Measurements from ENCODE around the gene ZNF385D.

The ZNF385D gene

DNA sequence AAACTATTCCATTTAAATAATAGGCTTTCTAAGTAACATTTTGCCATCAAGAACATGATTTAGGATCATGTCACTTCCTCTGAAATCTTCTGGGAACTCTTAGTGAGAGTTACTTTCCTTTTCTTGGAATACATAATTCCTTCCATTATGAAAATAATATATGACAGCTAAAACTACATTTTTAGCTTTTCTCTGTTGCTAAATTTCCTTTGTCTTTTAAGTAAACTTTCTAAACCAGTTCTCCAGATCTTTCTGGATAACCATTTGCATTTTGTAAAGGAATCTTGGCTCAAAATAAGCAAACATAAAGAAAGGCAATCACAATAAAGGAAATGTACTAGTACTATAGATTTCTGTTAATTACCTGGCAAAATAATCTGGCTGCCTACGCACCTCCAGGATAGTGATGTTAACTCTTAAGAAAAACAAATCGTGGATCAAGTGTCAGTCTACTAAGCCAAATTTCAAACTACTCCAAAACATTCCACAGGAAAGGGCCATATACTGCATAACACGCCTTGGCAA, 165.7 kb downstream of the ZNF385D start:
- DNase-seq: no peak

DNA sequence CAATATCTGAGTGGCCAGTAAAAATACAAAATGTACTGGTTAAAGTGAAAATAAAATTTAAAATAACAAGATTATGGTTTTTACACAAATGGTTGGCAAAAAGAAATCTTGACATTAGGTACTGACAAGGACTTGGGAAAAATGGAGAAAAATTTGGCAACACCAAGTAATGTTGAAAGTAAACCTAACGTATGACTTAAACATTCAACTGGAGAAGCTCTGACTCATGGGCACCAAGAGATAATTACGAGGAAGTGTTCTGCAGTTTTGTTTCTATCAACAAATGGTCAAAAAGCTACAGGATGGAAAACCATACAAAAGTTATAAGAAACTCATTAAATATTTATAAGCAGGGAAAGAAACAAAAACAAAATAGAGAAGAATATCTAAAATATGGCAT, 177.7 kb downstream of the ZNF385D start:
- no peak for DNase-seq

DNA sequence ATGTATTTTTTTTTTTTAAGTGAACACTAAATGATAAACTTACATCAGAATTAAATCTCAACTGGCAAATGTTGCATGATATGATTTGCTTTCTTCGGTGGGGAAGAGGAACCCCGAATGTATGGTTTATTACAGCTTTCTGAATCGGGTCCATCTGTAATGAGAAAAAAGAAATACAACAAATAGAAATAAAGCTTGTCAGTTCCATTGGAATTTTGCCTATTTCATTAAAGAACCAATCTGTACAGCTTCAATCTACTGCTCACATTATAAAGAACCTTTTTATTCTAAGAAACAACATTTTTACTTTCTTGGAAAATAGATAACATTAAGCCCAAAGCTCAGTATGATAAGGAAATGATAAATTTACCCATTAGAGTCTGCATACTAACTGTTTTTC, 186.5 kb downstream of the ZNF385D start:
- no peak for DNase-seq

DNA sequence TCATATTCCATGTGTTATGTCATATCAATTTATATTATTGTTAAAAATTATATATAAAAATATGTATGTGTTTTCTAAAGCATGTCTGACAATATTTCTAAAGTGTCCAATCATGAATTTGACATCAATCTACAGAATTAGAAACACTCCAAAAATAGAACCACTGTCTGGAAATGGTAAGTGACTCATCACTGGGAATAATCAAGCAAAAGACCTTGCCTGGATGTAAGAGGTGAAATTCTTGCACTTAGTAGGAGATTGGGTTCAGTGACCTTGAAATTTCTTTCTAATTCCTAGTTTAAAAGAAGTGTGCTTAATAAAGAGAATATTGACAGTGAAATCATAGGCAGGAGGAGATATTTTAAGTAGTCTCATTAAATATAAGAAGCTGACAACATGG, 188.8 kb downstream of the ZNF385D start:
- DNase-seq: no peak

DNA sequence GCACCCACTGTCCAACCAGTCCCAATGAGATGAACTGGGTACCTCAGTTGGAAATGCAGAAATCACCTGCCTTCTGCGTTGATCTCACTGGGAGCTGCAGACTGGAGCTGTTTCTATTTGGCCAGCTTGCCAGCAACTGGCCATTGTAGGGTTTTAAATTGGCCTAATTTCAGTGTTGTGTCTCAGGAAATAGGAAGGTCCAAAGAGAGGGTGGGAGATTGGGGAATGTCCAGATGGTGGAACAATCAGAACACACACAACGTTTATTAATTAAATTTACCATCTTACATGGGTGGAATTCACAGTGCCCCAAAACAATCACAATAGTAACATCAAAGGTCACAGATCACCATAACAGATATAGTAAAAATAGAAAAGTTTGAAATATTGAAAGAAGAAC, 189.5 kb downstream of the ZNF385D start:
- no peak for DNase-seq

DNA sequence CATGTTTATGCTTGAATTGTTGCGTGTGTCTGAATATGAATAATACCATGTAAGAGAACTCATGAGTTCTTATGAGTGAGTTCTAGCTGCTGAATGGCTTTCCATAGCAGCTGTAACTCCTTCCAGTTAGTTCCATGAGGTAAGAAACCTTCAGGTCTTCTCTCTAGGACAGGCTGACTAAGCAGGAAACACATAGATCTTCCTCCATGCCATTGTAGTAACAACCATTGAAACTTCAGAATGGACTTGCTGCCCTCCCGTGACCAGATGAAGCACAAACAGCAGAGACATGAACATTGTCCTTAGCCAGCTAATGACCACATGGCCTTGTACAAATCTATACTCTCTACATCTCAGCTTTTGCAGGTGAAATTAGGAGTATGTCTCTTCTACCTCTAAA, 200.0 kb downstream of the ZNF385D start:
- DNase-seq: no peak

DNA sequence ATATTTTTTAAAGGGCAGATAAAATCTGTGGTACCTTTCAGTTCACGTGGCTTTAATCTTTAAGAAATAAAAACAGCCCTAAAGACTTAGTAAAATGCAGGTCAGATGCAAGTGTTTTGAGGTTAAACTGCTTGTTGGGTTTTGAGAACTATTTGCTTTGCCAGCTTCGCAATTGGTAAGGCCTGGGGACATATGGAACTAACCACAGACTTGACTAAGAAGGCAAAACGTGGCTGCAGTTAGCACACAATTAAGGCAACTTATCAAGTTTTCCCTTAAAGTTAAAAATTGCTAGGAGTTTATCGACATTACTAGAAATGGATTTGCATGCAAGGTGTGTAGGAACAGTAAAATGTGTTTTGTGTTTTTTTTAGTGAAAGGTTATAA, 206.9 kb downstream of the ZNF385D start:
- DNase-seq: no peak

DNA sequence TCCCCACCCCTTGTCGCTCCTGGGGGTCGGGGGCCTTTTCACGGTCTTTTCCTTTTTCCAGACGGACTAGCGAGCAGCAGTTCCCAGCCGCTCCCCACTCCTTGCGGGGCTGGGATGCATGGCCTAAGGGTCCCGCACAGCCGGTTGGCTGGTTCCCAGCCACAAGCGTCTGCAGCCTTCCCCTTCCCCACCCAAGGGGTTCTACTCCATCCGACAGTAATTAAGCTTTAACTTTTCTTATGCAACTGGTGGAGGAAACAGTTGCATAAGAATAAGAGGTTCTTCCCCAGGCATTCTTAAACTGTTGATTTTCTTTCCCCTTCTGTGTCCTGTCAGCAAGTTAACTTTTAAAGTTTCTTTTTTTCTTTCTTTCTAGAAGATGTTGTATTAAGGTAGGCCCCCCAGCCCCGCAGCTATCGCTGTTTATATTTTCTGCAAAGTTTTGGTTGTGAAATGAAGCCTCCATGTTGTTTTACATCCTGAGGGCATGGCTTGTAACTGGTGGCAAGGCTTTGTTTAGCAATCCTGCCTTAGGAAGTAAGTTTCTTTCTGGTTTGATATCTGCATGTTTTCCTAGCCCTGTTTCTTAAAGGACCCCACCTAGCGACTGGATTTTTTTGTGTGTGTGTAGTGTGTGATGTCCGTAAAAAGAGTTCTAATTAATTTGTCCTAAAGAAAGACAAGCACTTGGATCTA, 207.5 kb downstream of the ZNF385D start:
- DNase-seq: no peak

DNA sequence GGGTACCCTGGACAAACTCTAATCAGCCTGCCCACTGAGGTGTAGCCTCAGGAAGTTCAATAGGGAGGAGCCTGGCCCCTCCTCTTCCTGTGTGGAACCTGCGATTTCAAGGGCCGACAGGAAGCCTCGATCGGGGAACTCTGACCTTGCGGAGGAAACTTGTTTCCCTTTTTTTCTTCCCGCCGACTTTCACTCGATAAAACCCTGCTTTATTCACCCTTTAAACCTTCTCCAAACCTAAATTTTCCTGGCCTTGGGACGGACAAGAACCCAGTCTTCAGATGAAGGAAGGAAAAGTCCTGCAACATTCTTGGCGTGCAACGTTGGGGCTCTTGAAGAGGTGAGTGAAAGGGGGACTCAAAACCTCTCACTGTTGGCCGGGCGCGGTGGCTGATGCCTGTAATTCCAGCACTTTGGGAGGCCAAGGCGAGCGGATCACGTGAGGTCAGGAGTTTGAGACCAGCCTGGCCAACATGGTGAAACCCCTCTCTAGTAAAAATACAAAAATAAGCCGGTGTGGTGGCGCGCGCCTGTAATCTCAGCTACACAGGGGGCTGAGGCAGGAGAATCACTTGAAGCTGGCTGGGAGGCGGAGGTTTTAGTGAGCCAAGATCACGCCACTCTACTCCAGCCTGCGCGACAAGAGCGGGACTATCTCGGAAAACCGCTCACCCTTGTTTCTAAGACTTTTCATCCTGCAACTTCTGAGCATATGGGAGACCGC, 208.2 kb downstream of the ZNF385D start:
- no peak for DNase-seq

DNA sequence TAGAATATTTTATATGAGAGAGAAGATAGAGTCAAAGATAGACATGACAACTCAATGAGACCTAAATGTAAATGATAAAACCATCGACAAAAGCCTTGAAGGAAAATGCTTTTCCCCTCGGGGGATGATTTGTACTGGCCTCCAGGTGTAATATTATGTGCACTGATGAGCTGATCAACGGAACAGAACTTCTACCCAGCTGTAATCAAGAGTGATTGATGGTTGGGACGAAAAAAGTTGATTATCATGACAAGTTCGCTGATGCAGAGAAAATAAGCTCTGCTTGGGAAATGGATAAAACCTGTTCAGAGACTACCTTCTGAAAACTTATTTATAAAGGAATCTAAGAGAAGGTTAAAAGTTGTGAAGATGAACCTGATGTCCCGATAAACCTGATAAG, 210.7 kb downstream of the ZNF385D start:
- DNase-seq: no peak

DNA sequence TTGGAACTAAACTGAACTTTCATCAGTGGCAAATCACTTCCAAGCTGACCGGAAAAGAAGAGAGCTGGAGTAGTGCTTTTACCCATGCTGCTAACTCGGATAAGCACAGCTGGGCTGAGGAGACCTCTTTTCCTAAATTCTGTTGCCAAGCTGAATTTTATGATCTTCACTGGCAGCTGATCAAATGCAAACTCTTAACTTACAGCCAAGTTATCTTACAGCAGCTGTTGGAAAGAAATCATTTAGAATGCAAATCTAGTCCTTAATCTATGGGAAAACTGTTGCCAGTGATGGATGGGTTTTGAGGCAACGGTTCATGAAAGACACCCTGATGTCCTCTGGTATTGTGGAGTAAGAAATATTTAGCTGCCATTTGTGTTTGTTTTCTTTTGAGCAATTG, 216.5 kb downstream of the ZNF385D start:
- no peak for DNase-seq

DNA sequence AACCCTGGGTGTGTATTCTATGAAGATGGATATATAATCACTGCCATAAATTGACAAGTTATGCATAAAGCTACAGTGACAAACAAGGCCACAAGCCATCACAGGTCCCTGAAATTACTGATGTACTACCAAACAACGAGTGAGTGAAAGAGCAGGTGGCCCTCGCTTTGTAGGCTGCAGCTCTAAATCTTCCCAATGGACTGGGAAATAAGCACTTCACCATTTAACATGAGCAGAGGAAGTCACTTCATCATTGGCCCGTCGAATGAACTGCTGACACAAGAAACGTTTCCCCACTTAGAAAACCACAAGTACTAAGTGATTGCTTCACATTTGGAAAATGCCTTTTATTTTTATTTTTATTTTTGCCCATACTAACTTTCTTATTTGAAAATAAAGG, 218.0 kb downstream of the ZNF385D start:
- DNase-seq: no peak

DNA sequence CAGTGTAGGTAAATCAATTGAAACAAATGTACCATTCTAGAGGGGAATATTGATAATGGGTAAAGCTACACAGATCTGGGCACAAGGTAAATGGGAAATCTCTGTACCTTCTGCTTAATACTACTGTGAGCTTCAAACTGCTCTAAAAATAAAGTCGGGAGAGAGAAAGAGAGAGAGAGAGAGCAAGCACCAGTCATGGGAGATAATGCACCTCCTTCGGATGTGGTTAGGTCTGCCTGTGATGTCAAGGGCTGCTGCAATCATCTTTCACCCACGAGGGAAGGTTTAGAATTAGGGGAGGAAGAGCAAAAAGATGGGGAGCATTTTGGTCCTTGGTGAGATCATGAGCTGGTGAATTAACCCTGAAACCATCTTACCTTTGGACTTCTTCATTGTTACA, 219.1 kb downstream of the ZNF385D start:
- no peak for DNase-seq

DNA sequence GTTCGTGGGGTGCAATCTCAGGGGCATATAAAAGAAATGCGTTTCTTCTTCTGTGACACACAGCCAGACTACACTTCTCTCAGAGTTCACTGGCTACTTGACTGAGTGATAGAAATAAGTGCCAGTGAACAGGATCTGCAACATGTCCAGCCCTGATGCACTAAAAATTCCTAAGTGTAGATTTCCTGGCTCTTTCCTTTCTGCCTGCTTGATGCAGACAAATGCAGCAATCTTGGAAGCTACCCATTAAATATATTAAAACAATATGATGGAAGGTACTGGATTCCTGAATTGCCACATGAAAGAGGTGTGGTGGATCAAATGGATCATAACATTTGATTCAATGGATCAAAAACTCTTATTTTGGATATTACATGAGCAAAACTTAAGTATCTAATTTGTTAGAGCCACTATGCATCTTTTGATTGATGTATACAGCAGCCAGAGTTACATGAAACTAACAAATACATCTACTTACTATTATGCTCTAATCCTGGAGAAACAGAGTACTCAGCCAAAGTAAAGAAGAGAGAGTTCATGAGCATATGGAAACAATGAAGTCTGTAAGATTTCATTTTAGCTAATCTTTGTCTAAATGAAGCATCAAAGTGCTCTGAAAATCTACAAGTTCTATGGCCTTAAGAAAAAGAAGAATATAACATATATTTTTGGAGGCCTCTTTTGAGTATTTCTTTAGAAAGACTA, 222.6 kb downstream of the ZNF385D start:
- DNase-seq: no peak

DNA sequence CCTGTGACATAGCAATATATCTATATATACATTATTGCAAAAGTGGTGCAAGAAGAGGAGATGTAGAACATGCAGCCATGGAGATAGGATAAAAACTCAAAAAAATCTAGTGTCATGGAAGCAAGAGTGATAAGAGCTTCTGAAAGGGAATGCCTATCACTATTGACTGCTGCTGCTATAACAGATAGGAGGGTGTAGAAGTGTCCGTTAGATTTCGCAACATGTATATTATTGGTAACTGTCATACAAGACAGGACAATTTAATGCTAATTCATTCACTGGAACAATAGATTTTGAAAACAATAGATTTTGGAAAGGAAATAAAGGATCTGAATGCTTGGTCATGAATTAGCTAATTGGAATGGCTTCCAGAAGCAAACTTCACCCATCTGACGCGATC, 224.5 kb downstream of the ZNF385D start:
- no peak for DNase-seq

DNA sequence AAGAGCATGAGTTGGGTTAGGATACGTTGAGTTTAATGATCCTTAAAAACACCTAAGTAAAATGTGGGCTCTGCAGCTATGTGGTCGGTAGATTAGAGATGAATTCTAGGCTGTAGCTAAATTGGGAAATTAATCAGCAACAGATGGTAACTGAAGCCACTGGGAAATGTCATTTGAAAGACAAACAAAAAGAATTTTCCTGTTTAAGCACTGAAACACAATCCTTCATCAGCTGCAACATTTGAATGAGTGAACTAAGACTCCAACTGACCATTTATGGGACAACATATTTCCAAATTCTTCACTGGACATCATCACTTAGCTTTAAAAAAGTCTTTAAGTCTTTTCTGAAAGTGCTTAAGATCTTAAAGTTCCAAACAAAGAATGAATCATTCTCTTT, 226.9 kb downstream of the ZNF385D start:
- DNase-seq: no peak

DNA sequence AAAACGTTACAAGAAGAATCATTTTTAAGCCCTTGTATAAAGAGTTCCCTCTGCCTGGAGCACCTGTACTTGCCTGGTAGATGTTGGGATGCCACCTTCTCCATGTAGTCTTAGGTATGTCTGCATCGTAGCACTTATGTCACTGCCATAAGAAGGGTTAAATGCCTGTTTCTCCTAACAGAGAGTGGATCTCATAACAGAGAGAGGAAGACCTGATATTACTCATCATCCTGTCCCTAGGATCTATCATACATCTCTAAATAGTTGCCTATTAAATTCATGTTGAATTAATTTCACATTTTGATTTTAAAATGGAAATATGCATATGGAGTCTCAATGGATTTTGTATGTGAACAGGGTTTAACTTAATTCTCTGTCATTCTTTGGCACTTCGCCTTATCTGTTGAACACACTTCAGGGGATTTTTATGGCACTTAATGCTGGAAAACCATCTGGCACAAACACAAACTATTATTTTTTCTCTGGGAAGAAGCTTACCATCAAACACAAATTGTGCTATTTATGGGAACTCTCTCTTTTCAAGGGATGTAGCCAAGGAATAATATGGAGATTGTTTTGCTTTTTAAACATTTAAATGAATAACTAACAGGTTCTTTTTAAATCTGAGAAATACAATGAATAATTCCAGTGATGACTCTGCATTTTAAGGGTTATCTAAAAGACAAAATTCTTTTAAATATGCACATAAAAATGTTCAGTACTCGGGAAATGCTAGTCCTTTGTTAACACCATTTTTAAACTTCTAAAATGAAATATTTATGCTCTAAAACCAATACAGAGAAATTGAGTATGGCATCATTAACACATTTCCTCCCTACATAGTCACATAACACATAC, 230.7 kb downstream of the ZNF385D start:
- no peak for DNase-seq

DNA sequence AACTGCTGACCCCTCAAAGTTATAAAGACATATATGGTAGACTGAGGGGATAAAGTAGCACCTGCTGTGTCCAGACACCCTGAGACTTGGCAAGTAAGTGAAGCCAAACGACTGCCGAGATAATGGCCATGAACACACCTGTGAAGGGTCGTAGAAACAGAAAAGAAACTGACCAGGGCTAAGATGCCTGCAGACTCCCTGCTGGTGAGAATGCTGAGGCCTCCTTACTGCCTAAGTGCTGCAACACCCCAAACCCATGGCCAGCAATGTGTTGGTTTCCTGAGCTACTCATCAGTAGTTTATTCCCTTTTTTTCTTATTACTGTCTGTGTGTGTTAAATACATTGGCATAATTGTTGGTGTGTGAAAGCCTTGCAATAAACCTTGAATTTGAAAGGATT, 233.8 kb downstream of the ZNF385D start:
- no peak for DNase-seq

DNA sequence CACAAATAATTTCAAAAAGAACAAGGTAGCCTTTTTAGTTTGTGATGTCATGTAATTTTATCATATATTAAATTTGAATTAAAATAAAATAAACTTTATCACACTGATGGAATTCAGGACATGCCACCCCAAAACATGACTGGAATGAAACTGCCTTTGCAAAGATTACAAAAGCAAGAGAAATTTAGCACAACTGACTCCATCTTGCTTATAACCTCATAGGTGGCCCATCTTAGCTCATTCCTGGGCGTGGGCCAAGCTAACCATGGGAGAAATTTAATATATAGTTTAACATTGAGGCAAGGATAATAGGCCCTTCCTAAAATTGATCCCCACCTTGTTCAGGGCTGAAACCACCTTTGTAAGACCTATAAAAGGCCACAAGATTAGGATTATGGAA, 235.6 kb downstream of the ZNF385D start:
- no peak for DNase-seq

DNA sequence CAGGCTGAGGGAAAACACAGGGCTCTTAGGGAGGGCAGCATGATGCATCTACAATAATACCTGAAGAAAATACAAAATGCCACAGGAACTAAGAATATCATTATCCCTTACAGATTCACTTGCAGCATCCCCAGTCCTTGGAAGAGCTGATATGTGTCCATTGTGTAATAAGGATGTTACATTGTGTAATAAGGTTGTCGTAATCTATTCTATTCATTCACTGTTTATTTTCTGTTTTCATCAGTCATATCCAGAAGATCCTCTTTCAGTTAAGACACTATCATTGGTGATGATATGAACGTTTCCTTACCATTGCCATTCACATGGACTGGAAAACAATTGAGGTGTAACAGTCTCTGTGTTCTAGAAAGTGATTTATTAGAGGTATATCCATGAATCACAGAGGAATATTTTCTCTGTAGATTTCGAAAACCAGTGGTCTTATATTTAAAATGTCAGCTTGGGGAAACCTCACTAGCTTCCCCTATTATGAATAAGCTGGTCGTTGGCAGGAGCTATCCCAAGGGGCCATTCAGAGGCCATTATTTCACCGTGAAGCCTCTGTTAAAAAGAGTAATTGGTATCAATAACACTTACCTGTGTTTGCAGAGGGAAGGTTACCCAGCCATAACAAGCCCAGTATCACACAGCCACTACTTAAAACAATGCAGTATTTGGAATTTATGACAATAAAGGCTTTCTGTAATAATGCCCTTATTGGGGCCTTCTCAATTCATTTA, 241.1 kb downstream of the ZNF385D start:
- no peak for DNase-seq

DNA sequence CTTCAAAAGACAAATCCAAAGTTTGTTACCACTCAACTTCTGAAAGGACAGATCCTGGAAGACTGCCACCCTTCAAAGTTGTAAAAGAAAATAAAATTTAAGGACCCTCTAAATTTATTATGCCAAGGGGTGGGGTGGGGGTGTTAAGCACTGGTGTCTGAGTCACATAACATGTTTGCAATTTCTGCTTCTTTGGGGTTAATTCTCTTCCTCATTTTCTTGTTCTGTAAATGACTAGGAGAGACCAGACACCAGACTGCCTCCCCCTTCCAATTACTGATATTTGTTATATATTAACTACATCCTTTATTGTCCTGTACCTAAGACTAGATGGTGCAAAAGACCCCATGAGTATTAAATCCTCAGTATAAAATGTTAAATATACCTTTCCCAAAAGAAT, 242.8 kb downstream of the ZNF385D start:
- DNase-seq: no peak

DNA sequence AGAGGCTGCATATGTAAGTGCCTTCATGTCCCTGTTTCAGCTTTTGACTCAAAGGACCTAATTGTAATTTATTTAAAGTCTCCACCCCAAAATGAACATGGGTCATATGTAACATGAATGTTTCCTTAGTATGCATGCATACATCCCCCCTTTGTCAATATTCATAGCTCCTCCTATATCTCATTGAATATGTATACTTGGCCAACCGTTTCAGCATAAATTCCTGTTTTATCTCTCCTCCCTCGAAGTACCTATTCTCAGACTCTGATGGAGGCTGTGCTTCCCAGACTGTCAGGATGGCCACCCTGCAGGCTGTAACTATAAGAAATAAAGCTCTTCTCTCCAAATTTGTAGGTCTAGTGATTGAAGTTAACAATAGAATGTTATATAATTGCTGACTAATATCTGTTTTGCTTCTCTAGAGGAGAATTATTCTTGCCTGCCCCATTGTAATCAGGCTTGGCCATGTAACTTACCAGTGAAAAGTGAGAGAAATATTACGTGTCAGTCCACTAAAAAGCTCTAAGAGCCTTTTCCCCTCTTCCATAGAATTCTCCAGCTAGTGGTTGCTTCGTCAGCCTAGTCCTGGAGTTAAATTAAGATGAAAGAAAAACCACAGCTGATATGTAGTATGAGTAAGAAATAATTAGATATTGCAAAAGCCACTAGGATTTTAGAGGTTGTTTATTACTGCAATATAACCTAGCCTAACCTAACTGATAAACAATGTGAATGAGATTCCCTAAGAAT, 245.1 kb downstream of the ZNF385D start:
- no peak for DNase-seq

Data from NCI-H510A treated with DMSO at 0.1 percent for 48 hours (cell line).